Measurements from ENCODE around the gene ADSS1.

Gene ADSS1

GRCh38 chr14:104697892-104698583 lies 26.0 kb upstream of the ADSS1 start:
- no peak for DNase-seq (ENCODE audit: low read depth)
- TF ChIP-seq CTCF (IDR thresholded peaks at IDR 0.05; ENCODE audit: low read length, missing control alignments), result no peak
- H3K4me3 ChIP-seq (replicated peaks; ENCODE audit: low read depth, low read length), result no peak overlapping the region

DNA sequence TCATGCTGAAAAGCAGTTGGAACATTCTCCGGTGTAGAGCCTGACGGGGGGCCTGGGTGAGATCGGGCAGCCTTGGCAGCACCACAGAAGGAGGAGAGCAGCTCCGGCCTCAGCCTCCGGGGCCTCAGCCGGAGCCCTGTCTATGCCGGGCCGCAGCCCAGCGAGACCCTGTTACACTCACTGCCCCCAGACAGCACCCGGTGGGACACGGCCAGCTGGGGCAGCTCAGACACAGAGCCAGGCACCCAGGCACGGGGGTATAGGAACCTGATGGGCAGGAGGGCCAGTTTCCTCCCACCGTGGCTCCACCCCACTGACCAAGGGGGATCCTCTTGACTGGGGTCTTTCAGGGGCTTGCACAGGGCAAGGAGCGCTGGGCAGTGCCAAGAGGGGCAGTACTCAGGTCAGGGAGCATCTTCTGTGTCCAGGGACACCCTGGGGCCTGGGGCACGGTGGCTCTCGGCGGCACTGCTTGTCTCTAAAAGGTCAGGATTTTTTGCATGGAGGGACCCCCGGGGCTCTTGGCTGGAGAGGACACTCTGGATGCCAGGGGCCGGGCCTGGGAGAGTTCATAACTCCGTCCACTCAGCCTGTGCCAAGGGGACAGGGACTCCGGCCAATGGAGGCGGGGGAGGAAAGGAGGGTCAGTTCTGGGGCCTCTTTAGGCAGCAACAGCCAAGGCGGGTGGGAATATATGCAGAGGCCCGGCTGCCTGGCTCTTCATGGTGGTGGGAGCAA lies 25.2 kb upstream of the ADSS1 start:
- DNase-seq (ENCODE audit: low read depth), result no peak
- H3K4me3 ChIP-seq (replicated peaks; ENCODE audit: low read depth, low read length), result no peak overlapping the region
- no peak for TF ChIP-seq CTCF (IDR thresholded peaks at IDR 0.05; ENCODE audit: low read length, missing control alignments)

DNA sequence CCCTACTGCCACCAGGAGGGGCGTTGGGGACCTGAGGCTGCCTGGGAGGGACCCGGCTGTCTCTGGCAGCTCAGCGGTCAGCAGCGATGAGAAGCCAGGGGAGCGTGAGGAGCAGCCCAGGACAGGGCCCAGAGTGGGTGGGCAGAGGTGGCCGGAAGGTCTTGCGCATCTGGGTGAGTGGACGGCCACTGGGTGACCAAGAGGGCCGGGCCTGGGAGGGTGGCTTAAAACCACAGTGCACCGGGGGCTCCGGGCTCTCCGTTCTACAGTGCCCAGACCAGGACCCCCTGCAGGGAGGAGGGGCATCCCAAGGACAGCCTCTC lies 24.6 kb upstream of the ADSS1 start:
- DNase-seq (ENCODE audit: low read depth), result no peak
- H3K4me3 ChIP-seq (replicated peaks; ENCODE audit: low read depth, low read length), result no peak overlapping the region
- TF ChIP-seq CTCF (IDR thresholded peaks at IDR 0.05; ENCODE audit: low read length, missing control alignments), result no peak

DNA sequence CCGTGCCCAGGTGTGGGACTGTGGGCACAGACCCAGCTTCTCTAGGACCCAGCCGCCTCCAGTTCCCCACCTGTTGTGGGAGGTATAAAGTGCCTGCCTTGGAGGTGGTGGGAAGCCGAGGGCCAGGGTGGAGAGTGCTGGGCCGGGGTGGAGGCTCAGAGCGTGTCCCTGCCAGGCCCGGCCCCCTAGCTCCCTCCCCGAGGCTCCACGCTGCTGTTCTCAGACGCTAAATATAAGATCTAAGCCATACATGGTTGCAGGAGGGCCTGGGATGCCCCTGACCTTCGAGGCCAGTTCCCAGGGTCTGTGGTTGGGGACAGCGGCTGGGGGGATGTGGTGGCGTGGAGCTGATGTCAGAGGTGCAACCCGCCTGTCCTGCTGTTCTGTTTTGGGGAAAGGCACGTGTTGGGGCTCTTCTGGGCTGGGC lies 23.8 kb upstream of the ADSS1 start:
- H3K4me3 ChIP-seq (replicated peaks; ENCODE audit: low read depth, low read length), result no peak overlapping the region
- no peak for TF ChIP-seq CTCF (IDR thresholded peaks at IDR 0.05; ENCODE audit: low read length, missing control alignments)

GRCh38 chr14:104700747-104701217 lies 23.2 kb upstream of the ADSS1 start:
- TF ChIP-seq CTCF (IDR thresholded peaks at IDR 0.05; ENCODE audit: low read length, missing control alignments), result no peak
- no peak overlapping the region for H3K4me3 ChIP-seq (replicated peaks; ENCODE audit: low read depth, low read length)
- DNase-seq (ENCODE audit: low read depth), result no peak

More for the DNA sequence above, 23.8 kb upstream of the ADSS1 start:
- no peak for DNase-seq (ENCODE audit: low read depth)

- no peak overlapping the region for H3K4me3 ChIP-seq (replicated peaks; ENCODE audit: low read depth, low read length)
- DNase-seq (ENCODE audit: low read depth), result no peak
- no peak for TF ChIP-seq CTCF (IDR thresholded peaks at IDR 0.05; ENCODE audit: low read length, missing control alignments)
These were observed 22.5 kb upstream of the ADSS1 start for GRCh38 chr14:104701383-104702076.

All from fibroblast of pulmonary artery (primary cell).